Inferior parietal cortex (tissue), 1 donor: ENCODE data around the gene LMAN1L.

Experiments used
- DNase-seq: peaks from one replicate; pipeline ENCODE4 v3.0.0-alpha.2; 2016; ENCODE audit errors: extremely low spot score

The LMAN1L gene

GRCh38 chr15:74816624-74817369 lies 4.2 kb downstream of the LMAN1L start:
- no peak for DNase-seq

GRCh38 chr15:74817370-74817737 lies 4.7 kb downstream of the LMAN1L start:
- no peak for DNase-seq

- DNase-seq = no peak
Observed at GRCh38 chr15:74820056-74820455, 7.4 kb downstream of the LMAN1L start.

DNA sequence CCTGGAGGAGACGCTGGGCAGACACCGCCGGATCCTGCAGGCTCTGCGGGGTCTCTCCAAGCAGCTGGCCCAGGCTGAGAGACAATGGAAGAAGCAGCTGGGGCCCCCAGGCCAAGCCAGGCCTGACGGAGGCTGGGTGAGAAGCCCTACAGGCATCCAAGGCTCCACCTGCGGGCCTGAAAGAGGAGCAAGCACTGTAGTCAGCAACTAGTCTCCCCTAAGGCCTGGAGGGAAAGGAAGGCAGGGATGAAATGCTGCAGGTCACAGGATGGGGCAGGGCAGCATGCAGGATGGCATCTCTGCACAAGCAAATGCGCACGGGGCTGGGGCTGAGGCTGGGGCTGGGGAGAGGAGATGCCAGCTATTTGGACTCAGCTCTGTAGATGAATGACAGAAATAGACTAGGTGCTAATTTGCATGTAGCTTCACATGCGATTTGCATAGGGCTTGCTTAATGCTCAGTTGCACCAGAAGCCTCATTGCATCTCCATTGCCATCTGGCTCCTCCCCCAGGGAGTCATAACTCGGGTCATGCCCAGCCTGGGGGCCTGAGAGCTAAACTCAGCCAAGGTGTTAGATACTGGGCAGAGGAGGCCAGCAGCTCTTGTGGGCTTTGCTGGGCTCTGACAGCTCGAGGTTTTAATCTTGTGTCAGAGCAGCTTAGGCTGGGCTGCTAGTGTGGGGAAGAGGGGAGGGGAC lies 8.6 kb downstream of the LMAN1L start:
- no peak for DNase-seq

- no peak for DNase-seq
Observed at GRCh38 chr15:74821790-74822158, 9.1 kb downstream of the LMAN1L start.

DNA sequence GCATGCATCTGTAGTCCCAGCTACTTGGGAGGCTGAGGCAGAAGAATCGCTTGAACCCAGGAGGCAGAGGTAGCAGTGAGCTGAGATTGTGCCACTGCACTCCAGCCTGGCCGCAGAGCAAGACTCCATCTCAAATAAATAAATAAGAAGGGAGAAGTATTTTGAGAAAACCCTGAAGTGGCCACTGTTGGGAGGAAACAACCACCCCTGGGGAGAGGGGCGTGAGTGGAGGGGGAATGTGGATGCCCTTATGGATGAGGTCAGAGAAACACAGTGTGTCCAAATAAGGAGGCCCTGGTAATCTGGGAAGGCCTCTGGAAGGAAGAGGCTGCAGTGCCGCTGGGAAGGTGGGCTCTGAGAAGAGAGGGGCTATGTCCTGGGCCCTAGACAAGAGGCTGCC lies 9.6 kb downstream of the LMAN1L start:
- no peak for DNase-seq

- no peak for DNase-seq
Observed at GRCh38 chr15:74823324-74823723, 10.7 kb downstream of the LMAN1L start.

DNA sequence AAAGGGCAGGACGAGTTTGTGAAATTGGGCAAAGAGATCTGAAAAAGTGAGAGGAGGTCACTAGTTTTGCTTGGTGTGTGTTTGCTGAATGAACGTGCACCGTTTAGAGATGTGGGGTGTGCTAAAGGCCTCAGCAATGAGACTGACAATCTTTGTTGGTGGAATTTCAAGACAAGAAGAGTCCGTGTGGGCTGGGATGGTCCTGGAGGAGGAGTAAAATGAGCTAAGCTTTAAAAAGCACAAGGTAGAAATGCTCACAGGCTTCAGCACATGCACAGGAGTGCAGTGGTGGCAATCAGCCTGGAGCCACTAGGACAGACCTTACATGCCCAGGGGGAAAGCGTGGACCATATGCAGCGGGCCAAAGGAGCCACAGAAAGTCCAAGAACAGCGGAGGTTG lies 12.3 kb downstream of the LMAN1L start:
- DNase-seq = no peak

GRCh38 chr15:74825866-74826265 lies 13.2 kb downstream of the LMAN1L start:
- DNase-seq = no peak

- no peak for DNase-seq
Observed at GRCh38 chr15:74826364-74826819, 13.8 kb downstream of the LMAN1L start, which contains the start of gene CPLX3. Gene CPLX3 (plus strand): TSS chr15:74826627. CDS start chr15:74826704, 77 bp downstream.

DNA sequence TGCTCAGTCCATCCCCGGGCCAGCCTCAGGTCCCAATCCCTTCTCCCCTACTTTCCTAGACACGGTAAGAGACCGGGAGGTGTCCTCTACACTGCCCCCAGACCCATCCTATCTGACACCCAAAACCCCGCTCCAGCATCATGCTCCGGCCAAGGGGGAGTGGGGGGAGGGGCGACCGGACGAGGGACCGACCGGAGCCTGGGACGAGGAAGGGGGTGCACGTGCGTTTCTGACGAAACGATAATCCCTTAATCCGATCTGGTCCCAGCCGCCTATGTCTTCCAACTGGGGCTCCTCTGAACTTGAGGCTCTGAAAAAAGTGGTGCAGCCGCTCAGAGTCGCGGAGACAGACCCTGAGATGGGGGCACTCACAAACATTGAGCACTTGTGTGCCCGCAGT lies 14.3 kb downstream of the LMAN1L start:
- DNase-seq = no peak

DNA sequence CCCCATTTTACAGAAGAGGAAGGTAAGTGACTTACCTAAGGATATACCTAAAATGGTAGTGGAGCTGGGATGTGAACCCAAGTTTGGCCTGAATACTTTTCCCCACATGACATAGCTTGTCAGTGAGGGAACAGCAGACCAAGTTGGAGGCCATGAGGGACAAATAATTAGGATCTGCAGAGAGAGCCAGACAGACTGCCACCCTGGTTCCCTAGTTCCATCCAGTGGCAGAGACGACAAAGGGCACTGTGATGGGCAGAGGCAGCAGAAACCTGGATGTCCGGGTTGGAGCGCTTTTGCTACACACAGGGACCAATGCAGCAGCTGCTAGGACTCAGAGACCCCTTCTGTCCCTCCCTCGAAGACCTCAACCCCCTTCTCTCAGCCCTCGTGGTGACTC lies 15.0 kb downstream of the LMAN1L start:
- DNase-seq = no peak

DNA sequence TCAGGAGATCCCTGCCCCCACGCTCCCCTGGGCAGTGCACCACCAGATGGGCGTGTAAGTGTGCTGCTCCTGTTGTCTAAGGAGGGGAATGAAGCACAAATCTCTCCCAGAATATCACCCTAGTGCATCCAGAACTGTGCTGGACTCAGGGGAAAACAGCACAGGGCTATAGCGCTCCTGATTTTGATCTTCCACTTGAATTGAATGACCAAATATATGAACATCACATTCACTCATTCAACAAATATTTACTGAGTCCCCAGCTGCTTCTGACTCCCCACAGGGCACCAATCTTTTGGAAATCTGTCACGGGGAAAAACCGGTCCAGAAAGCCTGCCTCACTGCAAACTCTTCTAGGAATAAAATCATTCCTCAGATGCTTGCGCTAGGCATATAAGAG lies 16.2 kb downstream of the LMAN1L start:
- DNase-seq = no peak

DNA sequence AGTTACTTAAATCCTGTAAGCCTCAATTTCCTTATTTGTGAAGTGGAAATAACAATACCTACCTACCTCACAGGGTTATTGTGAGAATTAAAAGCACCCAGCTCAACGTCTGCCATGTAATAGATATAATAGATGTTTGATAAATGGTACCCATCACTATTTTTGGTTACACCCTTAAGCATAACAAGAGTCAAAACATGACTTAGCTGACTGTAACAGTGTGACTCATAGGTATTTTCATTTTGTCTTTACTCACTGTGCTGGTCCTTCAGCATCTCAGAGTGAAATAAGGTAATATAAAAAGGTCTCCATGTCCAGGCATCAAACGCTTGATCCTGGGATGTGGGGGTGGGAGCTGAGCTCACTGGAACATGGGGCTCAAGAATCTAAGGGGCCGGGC lies 16.9 kb downstream of the LMAN1L start:
- no peak for DNase-seq

GRCh38 chr15:74829991-74830390 lies 17.4 kb downstream of the LMAN1L start:
- no peak for DNase-seq

GRCh38 chr15:74830868-74831267 lies 18.2 kb downstream of the LMAN1L start:
- peak; percentile 78 for DNase-seq

- DNase-seq = no peak
Observed at GRCh38 chr15:74831813-74832495, 19.3 kb downstream of the LMAN1L start.

- DNase-seq = no peak
Observed at GRCh38 chr15:74832826-74833225, 20.2 kb downstream of the LMAN1L start.

DNA sequence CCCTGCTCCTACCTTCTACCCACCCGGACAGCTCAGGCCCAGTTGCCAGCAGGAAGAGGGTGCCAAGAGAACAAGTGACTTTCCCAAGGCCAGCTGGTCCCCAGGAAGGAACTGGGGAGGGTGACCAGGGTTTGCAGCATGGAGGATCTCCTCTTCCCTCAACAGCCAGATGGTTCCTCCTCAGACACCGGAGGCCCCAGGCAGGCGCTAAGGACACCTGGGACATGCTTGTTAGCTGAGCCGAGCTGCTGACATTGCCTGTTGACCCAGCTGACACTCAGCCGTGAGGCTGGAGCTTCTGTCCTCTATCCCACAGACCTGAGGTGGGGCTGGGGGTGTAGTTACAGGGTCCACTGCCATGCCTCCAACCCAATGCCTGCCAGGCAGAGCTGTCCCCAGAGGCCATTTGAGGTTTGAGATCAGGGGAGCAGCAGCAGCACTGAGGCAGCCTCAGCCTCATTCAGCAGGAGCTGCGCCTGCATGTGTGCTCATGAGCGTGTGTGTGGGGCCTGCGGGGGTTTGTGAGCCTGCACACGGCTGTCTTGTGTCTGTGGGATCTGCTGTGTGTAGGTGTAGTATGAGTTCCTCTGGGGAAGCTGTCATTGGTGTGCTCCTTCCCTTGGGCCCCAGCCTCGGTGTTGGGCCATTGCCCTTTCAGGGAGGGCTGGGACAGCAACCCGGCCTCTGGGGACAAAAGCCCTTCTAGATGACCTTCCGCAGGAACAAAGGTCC lies 20.9 kb downstream of the LMAN1L start:
- no peak for DNase-seq

- no peak for DNase-seq
Observed at GRCh38 chr15:74835312-74835823, 22.7 kb downstream of the LMAN1L start.

DNA sequence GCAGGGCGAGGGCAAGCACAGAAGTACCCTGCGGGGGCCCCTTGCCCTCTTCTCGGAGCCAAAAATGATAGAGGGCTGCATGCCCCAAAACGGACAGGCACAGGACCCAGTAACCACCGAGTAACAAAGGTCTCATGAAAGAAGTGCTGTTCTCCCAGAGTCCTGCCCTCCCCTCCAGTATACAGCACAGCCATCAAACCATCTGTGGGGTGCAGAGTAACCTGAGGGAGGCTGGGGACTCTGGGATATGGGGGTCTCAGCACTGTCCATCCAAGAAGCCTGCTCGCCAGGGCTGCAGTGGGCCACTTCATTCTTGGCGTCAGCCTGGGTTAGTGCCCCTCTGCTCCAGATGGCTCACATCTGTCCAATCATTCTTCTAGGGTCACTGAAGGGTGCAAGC lies 24.2 kb downstream of the LMAN1L start:
- no peak for DNase-seq
